ENCODE measurements around the gene PCYT2.

Gene PCYT2

DNA sequence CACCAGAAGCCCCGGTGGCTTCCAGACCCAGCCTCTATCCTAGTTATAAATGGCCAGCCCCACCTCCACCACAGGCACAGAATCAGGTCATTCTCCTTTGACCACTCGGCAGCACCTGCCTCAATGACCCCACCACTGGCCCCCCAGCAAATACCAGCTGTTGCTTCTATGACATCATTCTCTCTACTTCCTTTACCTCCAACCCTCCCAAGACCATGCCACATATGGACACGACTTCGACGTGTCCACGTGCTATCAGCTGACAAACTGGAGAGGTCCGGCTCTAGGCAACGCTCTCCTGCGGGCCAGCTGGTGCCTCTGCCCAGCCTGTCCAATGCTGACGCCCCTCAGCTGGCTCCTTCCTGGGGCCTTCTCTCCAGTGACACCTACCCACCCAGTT is 25.7 kb downstream of the PCYT2 start (continued):
- TF ChIP-seq ZNF747 (tag by site-specific recombination; IDR thresholded peaks at IDR 0.05): no peak
- TF ChIP-seq ZNF223 (tag by site-specific recombination; IDR thresholded peaks at IDR 0.05): no peak
- TF ChIP-seq SP3 (tag by site-specific recombination; IDR thresholded peaks at IDR 0.05): no peak
- no peak for TF ChIP-seq ZNF660 (tag by site-specific recombination; IDR thresholded peaks at IDR 0.05)
- TF ChIP-seq ZNF19 (tag by site-specific recombination; IDR thresholded peaks at IDR 0.05; ENCODE audit: low read depth): no peak
- no peak for TF ChIP-seq ZBTB8A (tag by site-specific recombination; IDR thresholded peaks at IDR 0.05)

DNA sequence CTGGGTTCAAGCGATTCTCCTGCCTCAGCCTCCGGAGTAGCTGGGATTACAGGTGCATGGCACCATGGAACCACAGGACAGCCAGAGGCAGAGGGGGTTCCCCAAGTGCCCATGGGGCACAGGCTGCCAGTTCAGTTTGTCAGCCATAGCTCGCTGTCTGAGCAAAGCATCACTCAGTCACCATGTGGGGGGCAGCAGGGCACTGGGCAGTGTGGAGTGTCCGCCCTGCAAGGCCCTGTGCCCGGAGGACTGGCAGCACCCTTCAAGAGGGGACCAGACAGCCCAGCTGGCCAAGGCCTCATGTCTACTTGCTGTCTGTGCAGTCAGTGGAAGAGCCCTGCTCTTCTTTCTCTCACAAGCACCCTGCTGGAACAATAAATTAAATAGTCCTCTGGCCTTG is 26.2 kb downstream of the PCYT2 start:
- CTCF ChIA-PET: interaction anchor here (1.5 kb wide), 1 partner anchor 16 kb away, joined by 3 read pairs; no protein-coding TSS in a partner anchor
- Histone ChIP-seq H3K9me3 (ENCODE audit: control insufficient read depth, insufficient read depth, low read depth, low read length) (no peaks in the 10 kb centered on the region), H3K4me1 (ENCODE audit: control insufficient read depth, insufficient read depth, low read length) (peaks cover 4% of the 10 kb centered on the region; the same call in 1 of the 2 replicates), H3K4me3 (ENCODE audit: low read depth, low read length) (no peak overlapping the region), H3K27ac (ENCODE audit: extremely low read depth, low read depth, low read length) (no peak overlapping the region), H3K36me3 (ENCODE audit: control insufficient read depth in 2 of 2, insufficient read depth in 1 of 2, low read length in 2 of 2) (peaks cover 80 to 90% of the 10 kb centered on the region in 2 experiments)
- POLR2A ChIA-PET: interaction anchor here (0.9 to 3.6 kb wide), 5 partner anchors 9 to 181 kb away, joined by 3 to 17 read pairs (median 4); partner anchors contain the start of gene MRPL12
- no peak for TF ChIP-seq SCRT1 (tag by site-specific recombination; IDR thresholded peaks at IDR 0.05; ENCODE audit: borderline replicate concordance)
- TF ChIP-seq, protein P1, sequence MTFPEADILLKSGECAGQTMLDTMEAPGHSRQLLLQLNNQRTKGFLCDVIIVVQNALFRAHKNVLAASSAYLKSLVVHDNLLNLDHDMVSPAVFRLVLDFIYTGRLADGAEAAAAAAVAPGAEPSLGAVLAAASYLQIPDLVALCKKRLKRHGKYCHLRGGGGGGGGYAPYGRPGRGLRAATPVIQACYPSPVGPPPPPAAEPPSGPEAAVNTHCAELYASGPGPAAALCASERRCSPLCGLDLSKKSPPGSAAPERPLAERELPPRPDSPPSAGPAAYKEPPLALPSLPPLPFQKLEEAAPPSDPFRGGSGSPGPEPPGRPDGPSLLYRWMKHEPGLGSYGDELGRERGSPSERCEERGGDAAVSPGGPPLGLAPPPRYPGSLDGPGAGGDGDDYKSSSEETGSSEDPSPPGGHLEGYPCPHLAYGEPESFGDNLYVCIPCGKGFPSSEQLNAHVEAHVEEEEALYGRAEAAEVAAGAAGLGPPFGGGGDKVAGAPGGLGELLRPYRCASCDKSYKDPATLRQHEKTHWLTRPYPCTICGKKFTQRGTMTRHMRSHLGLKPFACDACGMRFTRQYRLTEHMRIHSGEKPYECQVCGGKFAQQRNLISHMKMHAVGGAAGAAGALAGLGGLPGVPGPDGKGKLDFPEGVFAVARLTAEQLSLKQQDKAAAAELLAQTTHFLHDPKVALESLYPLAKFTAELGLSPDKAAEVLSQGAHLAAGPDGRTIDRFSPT (tag by site-specific recombination; IDR thresholded peaks at IDR 0.05): peak; percentile 45; the same call in 1 of the 2 replicates

DNA sequence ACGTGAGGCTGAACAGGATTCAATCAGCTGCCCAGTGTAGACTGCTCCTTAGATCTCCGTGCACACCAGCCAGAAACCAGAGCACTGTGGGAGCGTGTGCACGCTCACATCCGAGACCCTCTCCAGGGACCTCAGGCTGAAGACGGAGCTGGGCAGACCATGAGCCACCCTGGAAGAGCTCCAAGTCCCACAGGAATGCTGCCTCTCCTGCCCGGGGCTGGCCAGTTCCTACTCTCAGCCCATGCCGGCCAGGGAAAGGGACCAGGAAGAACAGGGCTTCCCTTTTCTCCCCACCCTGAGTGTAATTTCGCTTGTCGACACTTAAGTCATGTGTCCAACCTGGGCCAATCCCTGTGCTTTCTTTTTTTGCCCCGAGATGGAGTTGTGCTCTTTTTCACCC is 26.7 kb downstream of the PCYT2 start:
- peaks cover 82 to 90% of the 10 kb centered on the region in 2 experiments for H3K36me3 ChIP-seq (ENCODE audit: control insufficient read depth in 2 of 2, insufficient read depth in 1 of 2, low read length in 2 of 2)
- 0 out of 2 replicates have a peak, but pooled peaks have one; percentile 24 for TF ChIP-seq IKZF3 (tag by site-specific recombination; IDR thresholded peaks at IDR 0.05)
- TF ChIP-seq, protein P2, sequence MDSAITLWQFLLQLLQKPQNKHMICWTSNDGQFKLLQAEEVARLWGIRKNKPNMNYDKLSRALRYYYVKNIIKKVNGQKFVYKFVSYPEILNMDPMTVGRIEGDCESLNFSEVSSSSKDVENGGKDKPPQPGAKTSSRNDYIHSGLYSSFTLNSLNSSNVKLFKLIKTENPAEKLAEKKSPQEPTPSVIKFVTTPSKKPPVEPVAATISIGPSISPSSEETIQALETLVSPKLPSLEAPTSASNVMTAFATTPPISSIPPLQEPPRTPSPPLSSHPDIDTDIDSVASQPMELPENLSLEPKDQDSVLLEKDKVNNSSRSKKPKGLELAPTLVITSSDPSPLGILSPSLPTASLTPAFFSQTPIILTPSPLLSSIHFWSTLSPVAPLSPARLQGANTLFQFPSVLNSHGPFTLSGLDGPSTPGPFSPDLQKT (IDR thresholded peaks at IDR 0.05; ENCODE audit: borderline replicate concordance, low read depth, low read length): no peak
- no peak overlapping the region for H3K27ac ChIP-seq (ENCODE audit: extremely low read depth, low read depth, low read length)
- no peaks in the 10 kb centered on the region for H3K9me3 ChIP-seq (ENCODE audit: control insufficient read depth, insufficient read depth, low read depth, low read length)
- ChIA-PET POLR2A (interaction anchor here (0.9 to 3.6 kb wide), 5 partner anchors 8 to 181 kb away, joined by 3 to 18 read pairs (median 5); partner anchors contain the start of gene MRPL12), CTCF (interaction anchor here (1.5 kb wide), 1 partner anchor 15 kb away, joined by 3 read pairs; no protein-coding TSS in a partner anchor)
- no peak overlapping the region for H3K4me3 ChIP-seq (ENCODE audit: low read depth, low read length)
- H3K4me1 ChIP-seq (ENCODE audit: control insufficient read depth, insufficient read depth, low read length): no peaks in the 10 kb centered on the region

DNA sequence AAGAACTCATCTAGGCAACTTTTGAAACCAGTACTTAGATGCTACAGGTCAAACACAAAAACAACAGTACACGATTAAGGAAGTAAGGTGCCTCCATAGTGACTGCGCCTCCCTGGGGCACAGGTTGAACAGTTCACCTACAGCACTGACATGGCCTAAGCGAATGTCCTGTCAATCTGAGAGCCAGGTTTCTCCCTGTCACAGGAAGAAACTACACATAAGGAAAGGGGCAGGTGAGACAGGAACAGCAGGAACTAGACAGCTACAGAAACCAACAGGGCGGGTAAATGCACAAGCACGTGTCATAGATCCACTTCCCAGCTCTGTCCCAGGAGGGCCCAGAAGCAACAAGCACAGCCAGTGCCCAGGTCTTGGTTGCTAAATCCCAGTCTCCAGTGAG is 32.1 kb downstream of the PCYT2 start:
- no peak overlapping the region for H3K27ac ChIP-seq (ENCODE audit: extremely low read depth, low read depth, low read length)
- no peak for TF ChIP-seq ZNF341 (tag by site-specific recombination; IDR thresholded peaks at IDR 0.05; ENCODE audit: low read depth)
- TF ChIP-seq, protein P3, sequence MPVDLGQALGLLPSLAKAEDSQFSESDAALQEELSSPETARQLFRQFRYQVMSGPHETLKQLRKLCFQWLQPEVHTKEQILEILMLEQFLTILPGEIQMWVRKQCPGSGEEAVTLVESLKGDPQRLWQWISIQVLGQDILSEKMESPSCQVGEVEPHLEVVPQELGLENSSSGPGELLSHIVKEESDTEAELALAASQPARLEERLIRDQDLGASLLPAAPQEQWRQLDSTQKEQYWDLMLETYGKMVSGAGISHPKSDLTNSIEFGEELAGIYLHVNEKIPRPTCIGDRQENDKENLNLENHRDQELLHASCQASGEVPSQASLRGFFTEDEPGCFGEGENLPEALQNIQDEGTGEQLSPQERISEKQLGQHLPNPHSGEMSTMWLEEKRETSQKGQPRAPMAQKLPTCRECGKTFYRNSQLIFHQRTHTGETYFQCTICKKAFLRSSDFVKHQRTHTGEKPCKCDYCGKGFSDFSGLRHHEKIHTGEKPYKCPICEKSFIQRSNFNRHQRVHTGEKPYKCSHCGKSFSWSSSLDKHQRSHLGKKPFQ (tag by site-specific recombination; IDR thresholded peaks at IDR 0.05): no peak
- TF ChIP-seq SCRT2 (tag by site-specific recombination; IDR thresholded peaks at IDR 0.05): 0 out of 2 replicates have a peak, but pooled peaks have one; percentile 54
- no peak for TF ChIP-seq ZNF510 (tag by site-specific recombination; IDR thresholded peaks at IDR 0.05; ENCODE audit: insufficient replicate concordance)
- no peak for TF ChIP-seq ZNF48 (tag by site-specific recombination; IDR thresholded peaks at IDR 0.05)
- no peak for TF ChIP-seq ZNF433 (tag by site-specific recombination; IDR thresholded peaks at IDR 0.05; ENCODE audit: low read depth)
- POLR2A ChIA-PET: interaction anchor here (0.6 to 3.2 kb wide), 4 partner anchors 9 to 45 kb away, joined by 3 to 9 read pairs (median 3); partner anchors contain the start of gene PCYT2
- no peaks in the 10 kb centered on the region for H3K4me1 ChIP-seq (ENCODE audit: control insufficient read depth, insufficient read depth, low read length)
- CTCF ChIA-PET: interaction anchor here (1.2 to 2.7 kb wide), 2 partner anchors 9 to 140 kb away, joined by 3 to 15 read pairs; partner anchors contain the start of gene ARHGDIA
- no peaks in the 10 kb centered on the region for H3K9me3 ChIP-seq (ENCODE audit: control insufficient read depth, insufficient read depth, low read depth, low read length)
- H3K4me3 ChIP-seq (ENCODE audit: low read depth, low read length): no peak overlapping the region
- H3K36me3 ChIP-seq (ENCODE audit: control insufficient read depth in 2 of 2, insufficient read depth in 1 of 2, low read length in 2 of 2): peaks cover 55 to 67% of the 10 kb centered on the region in 2 experiments

All from HEK293 (cell line).